ENCODE results near the gene CIZ1.
A peak's percentile ranks its signal among the peaks of the same experiment; 100 is the strongest.

DNA sequence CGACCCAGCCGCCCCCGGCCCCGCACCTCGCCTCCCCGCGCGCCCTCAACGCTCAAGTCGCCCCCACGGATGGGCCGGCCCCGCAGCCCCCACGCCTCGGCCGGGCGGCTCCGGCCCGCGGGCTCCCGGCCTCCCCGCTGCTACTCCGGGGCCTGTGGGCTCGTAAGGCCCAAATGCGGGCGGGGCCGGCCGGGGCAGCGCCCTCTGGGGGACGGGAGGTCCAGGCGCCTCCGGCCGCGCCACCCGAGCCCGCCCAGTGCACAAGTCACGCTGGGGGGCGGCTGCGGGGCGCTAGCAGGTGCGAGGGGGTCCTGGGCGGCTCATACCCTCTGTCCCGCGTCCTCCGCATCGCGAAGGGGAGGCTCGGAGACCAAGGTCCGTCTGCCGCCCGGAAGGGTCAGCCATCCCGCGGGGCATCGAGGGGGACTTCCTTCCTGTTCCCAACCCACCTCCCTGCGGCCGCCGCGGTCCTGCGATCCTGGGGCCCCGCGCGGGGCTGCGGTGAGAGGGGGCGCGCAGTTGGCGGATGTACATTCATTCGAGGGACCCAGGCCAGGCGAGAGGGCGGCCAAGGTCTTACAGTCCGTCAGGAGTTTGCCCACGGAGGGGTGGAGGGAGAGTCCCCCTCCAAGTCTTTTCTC lies at the start of gene CIZ1:
- TF ChIP-seq, protein P1, sequence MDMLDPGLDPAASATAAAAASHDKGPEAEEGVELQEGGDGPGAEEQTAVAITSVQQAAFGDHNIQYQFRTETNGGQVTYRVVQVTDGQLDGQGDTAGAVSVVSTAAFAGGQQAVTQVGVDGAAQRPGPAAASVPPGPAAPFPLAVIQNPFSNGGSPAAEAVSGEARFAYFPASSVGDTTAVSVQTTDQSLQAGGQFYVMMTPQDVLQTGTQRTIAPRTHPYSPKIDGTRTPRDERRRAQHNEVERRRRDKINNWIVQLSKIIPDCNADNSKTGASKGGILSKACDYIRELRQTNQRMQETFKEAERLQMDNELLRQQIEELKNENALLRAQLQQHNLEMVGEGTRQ (IDR thresholded peaks at IDR 0.05; ENCODE audit: borderline replicate concordance, low read depth, low read length): no peak
- TF ChIP-seq, protein P2, sequence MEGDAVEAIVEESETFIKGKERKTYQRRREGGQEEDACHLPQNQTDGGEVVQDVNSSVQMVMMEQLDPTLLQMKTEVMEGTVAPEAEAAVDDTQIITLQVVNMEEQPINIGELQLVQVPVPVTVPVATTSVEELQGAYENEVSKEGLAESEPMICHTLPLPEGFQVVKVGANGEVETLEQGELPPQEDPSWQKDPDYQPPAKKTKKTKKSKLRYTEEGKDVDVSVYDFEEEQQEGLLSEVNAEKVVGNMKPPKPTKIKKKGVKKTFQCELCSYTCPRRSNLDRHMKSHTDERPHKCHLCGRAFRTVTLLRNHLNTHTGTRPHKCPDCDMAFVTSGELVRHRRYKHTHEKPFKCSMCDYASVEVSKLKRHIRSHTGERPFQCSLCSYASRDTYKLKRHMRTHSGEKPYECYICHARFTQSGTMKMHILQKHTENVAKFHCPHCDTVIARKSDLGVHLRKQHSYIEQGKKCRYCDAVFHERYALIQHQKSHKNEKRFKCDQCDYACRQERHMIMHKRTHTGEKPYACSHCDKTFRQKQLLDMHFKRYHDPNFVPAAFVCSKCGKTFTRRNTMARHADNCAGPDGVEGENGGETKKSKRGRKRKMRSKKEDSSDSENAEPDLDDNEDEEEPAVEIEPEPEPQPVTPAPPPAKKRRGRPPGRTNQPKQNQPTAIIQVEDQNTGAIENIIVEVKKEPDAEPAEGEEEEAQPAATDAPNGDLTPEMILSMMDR (IDR thresholded peaks at IDR 0.05): peak; percentile 73

Measured in SK-N-SH (cell line).